IPS-18c (cell line): ENCODE data around the gene BCAM.
"Not testable (repeated sequence)": the region's sequence is repeated elsewhere in the genome, so short reads cannot be mapped to it uniquely, and the experiment has no call there.

ENCODE experiments used
- H3K4me3 ChIP-seq: 2 replicates; pipeline ENCODE4 v1.7.0; 2013; ENCODE audit warnings: low read depth, mild to moderate bottlenecking, low read length, moderate library complexity; ENCODE audit not compliant: insufficient read depth
- H3K9me3 ChIP-seq: one replicate; pipeline ENCODE4 v1.6.1; 2013; ENCODE audit warnings: mild to moderate bottlenecking, low read length, moderate library complexity; ENCODE audit not compliant: control insufficient read depth, insufficient read depth

The BCAM gene, protein sequence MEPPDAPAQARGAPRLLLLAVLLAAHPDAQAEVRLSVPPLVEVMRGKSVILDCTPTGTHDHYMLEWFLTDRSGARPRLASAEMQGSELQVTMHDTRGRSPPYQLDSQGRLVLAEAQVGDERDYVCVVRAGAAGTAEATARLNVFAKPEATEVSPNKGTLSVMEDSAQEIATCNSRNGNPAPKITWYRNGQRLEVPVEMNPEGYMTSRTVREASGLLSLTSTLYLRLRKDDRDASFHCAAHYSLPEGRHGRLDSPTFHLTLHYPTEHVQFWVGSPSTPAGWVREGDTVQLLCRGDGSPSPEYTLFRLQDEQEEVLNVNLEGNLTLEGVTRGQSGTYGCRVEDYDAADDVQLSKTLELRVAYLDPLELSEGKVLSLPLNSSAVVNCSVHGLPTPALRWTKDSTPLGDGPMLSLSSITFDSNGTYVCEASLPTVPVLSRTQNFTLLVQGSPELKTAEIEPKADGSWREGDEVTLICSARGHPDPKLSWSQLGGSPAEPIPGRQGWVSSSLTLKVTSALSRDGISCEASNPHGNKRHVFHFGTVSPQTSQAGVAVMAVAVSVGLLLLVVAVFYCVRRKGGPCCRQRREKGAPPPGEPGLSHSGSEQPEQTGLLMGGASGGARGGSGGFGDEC

DNA sequence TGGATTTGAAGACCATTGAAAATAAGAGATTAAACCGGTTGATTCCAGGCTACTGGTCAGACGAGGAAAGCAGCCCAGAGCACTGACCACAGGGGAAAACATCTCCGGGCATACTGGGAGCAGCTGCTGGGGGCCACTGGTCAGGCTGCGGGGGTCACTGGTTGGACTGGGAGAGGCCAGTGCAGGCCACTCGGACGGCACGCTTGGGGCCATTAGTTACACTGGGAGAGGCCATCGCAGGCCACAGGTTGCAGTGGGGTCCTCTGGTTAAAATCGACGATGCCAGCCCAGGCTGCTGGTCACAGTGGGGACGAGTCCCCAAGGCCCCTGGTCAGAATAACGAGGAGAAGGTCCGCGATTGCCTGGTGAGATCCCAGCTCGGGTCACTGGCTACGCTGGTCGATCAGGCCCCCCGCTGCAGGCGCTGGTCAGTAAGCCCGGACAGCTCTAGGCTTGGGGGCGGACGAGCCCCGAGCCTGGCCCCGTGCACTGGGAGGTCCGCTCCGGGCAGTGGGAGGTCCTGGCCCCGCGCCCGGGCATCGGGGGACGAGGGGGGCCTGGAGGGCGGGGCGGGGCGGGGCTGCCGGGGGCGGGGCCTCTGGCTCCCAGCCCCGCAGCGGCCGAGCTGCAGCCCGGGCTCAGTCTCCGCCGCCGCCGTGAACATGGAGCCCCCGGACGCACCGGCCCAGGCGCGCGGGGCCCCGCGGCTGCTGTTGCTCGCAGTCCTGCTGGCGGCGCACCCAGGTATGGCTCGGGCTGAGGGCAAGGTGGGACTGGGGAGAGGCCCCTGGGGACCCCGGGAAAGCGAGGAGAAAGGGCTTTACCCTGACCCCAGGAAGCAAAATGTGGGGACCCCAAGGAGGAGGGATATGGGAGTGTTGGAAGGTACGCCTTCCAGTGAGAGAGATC, at the start of gene BCAM:
Gene BCAM, plus strand, starts transcription at position 641 of the 909 bp plus-strand sequence. Its CDS starts 22 bp downstream, at position 663.
- Histone ChIP-seq H3K9me3 (no peaks in the 10 kb centered on the region), H3K4me3 (peak within 1 kb of the TSS; percentile 77)

DNA sequence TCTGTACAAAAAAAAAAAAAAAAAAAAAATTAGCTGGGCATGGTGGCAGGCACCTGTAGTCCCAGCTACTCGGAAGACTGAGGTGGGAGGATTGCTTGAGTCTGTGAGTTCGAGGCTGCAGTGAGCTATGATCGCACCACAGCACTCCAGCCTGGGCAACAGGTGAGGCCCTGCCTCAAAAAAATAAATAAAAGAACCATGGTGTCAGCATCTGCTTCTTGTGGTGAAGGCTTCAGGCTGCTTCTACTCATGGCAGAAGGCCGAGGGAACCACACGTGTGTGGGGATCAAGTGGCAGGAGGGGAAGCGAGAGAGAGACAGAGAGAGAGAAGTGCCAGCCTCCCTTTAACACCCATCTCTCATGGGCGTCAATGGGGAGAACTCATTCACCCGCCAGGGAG, 46.9 kb upstream of the BCAM start:
- Histone ChIP-seq H3K4me3 (no peak overlapping the region), H3K9me3 (peaks cover 4% of the 10 kb centered on the region)

DNA sequence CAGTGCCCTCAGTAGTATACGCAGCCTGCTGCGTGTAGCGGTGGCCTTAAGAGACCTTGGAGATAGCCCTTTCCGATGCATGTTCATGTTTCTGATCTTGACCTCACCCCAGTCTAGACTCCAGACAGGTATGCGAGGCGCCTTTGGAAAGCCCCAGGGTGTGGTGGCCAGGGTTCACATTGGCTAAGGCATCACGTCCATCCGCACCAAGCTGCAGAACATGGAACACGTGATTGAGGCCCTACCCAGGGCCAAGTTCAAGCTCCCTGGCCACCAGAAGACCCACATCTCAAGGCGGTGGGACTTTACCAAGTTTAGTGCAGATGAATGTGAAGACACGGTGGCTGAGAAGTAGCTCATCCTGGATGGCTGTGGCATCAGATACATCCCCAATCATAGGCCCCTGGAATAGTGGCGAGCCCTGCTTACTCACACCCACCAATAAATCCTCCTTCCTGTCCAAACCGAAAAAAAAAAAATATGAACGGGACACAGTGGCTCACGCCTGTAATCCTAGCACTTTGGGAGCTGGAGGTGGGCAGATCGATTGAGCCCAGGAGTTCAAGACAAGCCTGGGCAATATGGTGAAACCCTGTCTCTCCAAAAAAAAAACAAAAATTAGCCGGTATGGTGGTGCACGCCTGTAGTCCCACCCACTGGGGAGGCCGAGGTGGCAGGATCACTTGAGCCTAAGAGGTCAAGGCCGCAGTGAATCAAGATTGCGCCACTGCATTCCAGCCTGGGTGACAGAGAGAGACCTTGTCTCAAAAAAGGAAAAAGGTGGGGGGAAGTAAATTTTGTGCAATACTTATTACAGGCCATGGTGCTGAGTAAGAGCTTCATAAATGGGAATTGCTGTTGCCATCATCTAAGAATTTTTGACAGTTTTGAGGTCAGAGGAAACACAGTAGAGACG, 43.6 kb upstream of the BCAM start:
- peaks cover 4% of the 10 kb centered on the region for H3K9me3 ChIP-seq
- no peak overlapping the region for H3K4me3 ChIP-seq

DNA sequence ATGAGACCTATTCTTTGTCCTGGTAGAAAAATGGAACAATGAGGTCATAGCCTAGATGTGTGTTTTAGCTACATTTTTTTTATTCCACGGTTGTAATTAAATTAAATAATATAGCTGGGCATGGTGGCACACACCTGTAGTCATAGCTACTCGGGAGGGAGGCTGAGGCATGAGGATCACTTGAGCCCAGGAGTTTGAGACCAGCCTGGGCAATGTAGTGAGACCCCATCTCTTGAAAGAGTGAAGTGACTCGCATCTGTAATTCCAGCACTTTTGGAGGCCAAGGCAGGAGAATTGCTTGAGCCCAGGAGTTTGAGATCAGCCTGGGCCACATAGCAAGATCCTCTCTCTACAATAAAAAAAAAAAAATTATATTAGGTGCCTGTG, 43.0 kb upstream of the BCAM start:
- Histone ChIP-seq H3K9me3 (peaks cover 4% of the 10 kb centered on the region), H3K4me3 (no peak overlapping the region)

DNA sequence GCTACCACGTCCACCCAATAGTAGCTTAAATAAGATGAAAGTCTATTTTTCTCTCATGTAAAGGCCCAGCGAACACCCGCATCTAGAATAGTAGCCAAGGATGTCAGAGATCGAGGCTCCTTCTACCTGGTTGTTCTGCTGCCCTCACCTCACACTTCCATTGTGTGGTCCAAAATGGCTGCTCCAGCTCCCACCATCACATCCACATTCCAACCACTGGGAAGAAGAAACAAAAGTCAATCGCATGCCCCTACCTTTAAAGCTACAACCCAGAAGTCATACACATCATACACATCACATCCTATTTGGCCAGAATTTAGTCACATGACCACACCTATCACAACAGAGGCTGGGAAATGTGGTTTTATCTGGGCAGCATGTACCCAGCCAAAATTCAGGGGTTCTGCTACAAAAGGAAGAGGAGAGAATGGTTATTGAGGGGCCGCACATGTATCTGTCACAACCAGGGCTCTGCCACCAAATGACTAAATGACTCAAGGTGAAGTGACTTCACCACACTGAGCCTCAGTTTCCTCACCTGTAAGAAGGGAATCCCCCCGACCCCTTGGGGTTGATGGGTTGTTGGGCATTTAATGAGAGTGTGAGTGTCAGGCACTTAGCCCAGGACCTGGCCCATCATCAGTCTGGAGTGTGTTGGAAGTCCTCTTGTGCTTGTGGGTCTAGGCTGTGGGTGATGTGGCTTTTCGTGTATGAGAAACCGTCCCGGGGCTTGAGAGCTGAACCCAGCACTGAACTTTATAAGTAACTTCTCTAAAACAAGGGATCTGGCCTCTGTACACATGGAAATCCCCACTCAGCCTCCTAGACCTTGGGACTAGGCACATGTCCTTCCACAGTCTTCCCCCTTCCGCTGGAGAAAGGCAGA, 41.4 kb upstream of the BCAM start:
- Histone ChIP-seq H3K4me3 (no peak overlapping the region), H3K9me3 (peaks cover 2% of the 10 kb centered on the region)

DNA sequence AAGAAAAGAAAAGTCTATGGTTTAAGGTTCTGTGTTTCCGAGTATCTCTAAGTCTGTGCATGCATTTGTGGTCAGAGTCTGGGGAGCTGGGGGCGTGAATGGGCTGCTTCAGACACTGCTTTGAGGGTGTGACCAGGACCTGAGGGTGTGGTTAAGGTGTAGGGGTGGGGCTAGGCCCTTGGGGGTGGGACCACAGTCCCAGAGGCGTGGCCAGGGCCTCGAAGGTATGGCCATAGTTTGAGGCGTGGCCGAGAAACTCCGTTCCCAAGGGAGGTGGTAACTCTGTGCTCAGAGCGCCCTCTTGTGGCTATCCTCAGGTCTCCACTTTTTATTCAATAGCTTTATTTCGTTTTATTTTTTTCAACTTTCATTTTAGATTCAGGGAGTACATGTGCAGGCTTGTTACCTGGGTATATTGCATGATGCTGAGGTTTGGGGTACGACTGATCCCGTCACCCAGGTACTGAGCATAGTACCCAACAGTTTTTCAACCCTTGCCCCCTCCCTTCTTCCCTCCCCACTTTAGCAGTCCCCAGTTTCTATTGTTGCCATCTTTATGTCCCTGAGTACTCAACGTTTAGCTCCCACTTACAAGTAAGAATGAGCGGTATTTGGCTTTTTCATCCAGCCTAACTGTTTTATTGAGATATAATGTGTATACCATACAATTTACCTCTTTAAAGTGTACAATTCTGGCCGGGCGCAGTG, 38.2 kb upstream of the BCAM start:
- H3K4me3 ChIP-seq = no peak overlapping the region
- no peaks in the 10 kb centered on the region for H3K9me3 ChIP-seq

DNA sequence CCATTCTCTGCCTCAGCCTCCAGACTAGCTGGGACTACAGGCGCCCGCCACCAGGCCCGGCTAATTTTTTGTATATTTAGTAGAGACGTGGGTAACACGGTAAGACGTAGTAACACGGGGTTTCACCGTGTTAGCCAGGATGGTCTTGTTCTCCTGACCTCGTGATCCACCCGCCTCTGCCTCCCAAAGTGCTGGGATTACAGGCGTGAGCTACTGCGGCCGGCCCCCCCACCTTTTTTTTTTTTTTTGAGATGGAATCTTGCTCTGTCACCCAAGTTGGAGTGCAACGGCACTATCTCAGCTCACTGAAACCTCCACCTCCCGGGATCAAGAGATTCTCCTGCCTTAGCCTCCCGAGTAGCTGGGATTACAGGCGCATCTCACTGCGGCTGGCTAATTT, 36.8 kb upstream of the BCAM start:
- not testable (repeated sequence) for H3K4me3 ChIP-seq, H3K9me3 ChIP-seq

DNA sequence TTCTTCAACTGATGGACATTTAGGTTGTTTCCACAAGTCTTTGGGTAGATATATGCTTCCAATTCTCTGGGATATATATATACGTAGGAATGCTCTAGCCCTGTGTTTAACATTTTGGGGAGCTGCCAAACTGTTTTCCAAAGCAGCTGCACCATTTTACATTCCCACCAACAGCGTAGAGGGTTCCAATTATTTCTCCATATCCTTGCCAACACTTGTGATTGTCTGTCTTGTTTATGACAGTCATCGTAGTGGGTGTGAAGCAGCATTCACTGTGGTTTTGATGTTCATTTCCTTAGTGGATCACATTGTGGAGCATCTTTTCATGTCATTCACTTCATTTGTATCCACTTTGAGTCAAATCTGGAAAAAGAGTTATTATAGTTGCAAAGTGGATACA, 35.9 kb upstream of the BCAM start:
- no peaks in the 10 kb centered on the region for H3K9me3 ChIP-seq
- H3K4me3 ChIP-seq = no peak overlapping the region

DNA sequence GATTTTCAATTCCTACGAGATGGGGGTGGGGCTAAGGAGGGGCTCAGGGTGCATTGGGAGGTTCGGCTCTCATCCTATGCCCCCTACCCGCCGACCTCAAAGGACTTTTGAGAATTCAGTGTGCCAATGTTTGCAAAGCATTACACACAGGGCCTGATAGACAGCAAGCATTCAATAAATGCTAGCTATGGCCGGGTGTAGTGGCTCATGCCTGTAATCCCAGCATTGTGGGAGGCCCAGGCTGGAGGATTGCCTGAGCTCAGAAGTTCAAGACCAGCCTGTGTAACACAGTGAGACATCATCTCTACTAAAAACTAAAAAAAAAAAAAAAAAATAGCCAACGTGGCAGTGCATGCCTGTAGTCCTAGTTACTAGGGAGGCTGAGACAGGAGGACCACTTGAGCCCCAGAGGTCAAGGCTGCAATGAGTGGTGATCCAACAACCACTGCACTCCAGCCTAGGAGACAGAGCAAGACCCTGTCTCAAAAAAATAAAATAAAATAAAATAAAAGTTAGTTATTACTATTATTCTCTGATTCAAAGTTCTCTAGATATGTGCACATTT, 33.1 kb upstream of the BCAM start:
- Histone ChIP-seq H3K9me3 (no peaks in the 10 kb centered on the region), H3K4me3 (no peak overlapping the region)

DNA sequence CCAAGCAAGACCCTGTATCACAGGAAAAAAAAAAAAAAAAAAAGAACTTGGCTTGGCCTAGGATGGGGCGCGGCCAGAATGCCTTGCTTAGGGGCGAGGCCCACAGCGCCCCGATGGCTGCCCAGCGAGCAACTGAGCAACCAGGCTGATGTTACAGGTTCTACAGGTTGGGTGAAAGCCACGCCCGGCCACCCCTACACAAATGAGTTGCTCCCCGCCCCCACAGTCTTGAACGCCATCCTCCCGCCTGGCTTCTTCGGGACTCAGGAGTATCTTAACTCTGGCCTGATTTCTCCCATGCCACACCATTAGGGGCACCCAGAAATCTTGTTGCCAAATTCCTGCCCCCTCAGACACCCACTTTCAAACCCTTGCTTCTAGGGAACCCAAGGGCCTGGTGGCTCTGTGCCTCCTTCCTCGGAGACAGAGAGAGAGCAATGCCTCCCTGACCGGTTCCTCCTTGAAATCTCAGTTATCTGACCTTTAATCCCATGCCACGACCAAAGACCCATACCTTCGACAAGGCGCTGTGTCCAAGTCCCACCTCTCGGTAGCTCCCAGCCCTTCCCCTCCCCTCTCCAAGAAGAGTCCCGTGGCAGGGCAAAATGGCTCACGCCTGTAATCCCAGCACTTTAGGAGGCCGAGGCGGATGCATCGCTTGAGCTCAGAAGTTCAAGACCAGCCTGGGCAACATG, 32.4 kb upstream of the BCAM start:
- no peaks in the 10 kb centered on the region for H3K9me3 ChIP-seq
- H3K4me3 ChIP-seq = no peak overlapping the region

DNA sequence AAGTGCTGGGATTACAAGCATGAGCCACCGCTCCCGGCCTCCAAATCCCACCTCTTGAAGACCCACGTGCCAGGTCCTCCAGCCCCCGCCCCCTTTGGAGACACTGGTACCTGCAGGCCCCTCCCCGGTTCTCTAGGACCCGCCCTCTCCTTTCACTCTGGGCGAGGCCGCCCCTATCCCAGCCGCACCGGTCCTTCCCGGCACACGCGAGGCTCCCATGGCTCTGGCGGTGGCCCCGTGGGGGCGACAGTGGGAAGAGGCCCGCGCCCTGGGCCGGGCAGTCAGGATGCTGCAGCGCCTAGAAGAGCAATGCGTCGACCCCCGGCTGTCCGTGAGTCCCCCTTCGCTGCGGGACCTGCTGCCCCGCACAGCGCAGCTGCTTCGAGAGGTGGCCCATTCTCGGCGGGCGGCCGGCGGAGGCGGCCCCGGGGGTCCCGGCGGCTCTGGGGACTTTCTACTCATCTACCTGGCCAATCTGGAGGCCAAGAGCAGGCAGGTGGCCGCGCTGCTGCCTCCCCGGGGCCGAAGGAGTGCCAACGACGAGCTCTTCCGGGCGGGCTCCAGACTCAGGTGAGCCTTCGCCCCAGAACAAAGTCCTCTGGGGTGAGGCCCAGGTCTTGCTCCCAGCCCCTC, 31.1 kb upstream of the BCAM start, which contains the start of gene CBLC:
Gene CBLC, plus strand, starts transcription at position 176 of the 633 bp plus-strand sequence. Its CDS starts 42 bp downstream, at position 218.
- H3K9me3 ChIP-seq = no peaks in the 10 kb centered on the region
- H3K4me3 ChIP-seq = peak within 1 kb of the TSS; percentile 67

DNA sequence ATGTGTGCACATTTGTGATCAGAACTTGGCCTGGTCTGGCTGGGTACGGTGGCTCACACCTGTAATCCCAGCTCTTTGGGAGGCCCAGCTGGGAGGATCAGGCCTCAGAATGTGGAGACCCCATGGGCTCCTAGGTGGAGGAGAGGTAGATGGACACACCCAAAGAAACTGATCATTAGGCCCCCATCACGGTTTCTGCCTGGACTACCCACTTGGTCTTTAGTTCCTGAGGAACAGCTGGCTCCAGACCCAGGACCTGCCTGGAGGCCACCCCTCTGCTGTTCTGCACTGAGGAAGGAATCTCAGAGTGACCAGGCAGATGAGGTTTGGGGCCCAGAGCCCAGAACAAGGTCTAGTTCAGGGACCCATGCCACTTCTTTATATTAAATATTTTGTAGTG, 29.8 kb upstream of the BCAM start:
- Histone ChIP-seq H3K9me3 (no peaks in the 10 kb centered on the region), H3K4me3 (no peak overlapping the region)

DNA sequence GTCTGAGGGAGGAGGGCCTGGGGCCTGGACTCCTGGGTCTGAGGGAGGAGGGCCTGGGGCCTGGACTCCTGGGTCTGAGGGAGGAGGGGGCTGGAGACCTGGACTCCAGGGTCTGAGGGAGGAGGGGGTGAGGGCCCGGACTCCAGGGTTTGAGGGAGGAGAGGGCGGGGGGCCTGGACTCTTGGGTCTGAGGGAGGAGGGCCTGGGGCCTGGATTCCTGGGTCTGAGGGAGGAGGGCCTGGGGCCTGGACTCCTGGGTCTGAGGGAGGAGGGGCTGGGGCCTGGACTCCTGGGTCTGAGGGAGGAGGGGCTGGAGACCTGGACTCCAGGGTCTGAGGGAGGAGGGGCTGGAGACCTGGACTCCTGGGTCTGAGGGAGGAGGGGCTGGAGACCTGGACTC, 27.2 kb upstream of the BCAM start:
- not testable (repeated sequence) for H3K4me3 ChIP-seq

DNA sequence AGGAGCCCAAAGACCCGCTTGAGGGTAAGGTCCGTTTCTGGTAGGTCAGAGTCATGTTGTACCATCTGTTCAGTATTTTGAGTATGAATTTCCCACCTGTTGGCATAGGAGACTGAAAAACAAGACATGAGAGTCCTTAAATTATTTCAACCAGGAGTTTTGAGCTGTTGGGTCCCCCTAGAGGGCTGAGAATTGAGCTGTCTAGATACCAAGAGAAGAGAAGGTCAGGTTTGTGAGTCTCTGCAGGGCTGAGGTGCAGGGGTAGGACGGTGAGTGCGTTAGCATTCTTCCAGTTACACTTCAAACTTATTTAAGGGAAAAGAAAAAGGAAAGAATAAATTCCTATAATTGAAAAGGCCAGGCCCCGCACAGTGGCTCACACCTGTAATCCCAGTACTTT, 26.2 kb upstream of the BCAM start:
- Histone ChIP-seq H3K4me3 (no peak overlapping the region), H3K9me3 (no peaks in the 10 kb centered on the region)

More for the DNA sequence above, 27.2 kb upstream of the BCAM start:
- H3K9me3 ChIP-seq = not testable (repeated sequence)
